GM12878 (cell line): ENCODE measurements around the gene PIEZO2. TPM values are rescaled to one million over a fixed set of nuclear protein-coding genes. Genes with fewer than 3 reads are reported as not detected.

Experiments used
- ATF7 ChIP-seq: fragments of 450-650 bp; IDR thresholded peaks from 2 replicates; pipeline ENCODE4 v1.6.1; 2016; ENCODE audit warnings: low read depth, mild to moderate bottlenecking
- KDM1A ChIP-seq: fragments of 200-600 bp; sonication (generic); IDR thresholded peaks from 2 replicates; pipeline ENCODE4 v1.6.1; 2016; ENCODE audit warnings: borderline replicate concordance
- WRNIP1 ChIP-seq: IDR thresholded peaks from 2 replicates; pipeline ENCODE4 v1.6.1; 2011; ENCODE audit warnings: low read depth, low read length, improper control_type of control experiment, borderline replicate concordance
- YBX1 ChIP-seq: fragments of 450-650 bp; IDR thresholded peaks from 2 replicates; pipeline ENCODE4 v1.6.1; 2016; ENCODE audit warnings: antibody characterized with exemption
- polyA plus RNA-seq, 11 experiments: library from polyadenylated mRNA; depleted of rRNA in 4 of 11; unstranded in 6 of 11; stranded (reverse) in 5 of 11; fragments of >200 nt; fragmentation: Nextera tagmentation in 4 of 11; fragmentation: Illumina TruSeq in 1 of 11; extraction: Ambion mirVana in 4 of 11; extraction: Trizol in 1 of 11; gene quantifications; 1 replicate in 1 of 11; 2 replicates in 10 of 11; pipeline versions ENCODE4 v1.2.1 to v1.2.3, GENCODE V29; 2011 to 2016; ENCODE audit warnings: inconsistent platforms in 2 of 11, missing spikeins in 2 of 11, low read depth in 1 of 11
- total RNA-seq, 4 experiments: library from RNA; depleted of rRNA in 3 of 4; stranded (reverse); fragments of >200 nt in 3 of 4; fragmentation: Illumina TruSeq in 1 of 4; extraction: Trizol in 1 of 4; gene quantifications; 2 replicates each; pipeline versions ENCODE4 v1.2.1 to v1.2.3, GENCODE V29; 2013 to 2021
- TF ChIP-seq, protein P1 (sequence below): IDR thresholded peaks from 2 replicates; pipeline ENCODE4 v1.6.1; 2012; ENCODE audit warnings: low read length, inconsistent platforms
- TF ChIP-seq, protein P2 (sequence below): IDR thresholded peaks from 2 replicates; pipeline ENCODE4 v1.6.1; 2012; ENCODE audit warnings: mild to moderate bottlenecking, low read depth, low read length

Gene PIEZO2
- total and polyA plus RNA-seq, 10 of the 15 experiments (the other 5 are each of a cell fraction or from before 2014, with no cell fraction given): 6.7 to 42.3 (median 27.4) TPM

- TF ChIP-seq, protein P1, sequence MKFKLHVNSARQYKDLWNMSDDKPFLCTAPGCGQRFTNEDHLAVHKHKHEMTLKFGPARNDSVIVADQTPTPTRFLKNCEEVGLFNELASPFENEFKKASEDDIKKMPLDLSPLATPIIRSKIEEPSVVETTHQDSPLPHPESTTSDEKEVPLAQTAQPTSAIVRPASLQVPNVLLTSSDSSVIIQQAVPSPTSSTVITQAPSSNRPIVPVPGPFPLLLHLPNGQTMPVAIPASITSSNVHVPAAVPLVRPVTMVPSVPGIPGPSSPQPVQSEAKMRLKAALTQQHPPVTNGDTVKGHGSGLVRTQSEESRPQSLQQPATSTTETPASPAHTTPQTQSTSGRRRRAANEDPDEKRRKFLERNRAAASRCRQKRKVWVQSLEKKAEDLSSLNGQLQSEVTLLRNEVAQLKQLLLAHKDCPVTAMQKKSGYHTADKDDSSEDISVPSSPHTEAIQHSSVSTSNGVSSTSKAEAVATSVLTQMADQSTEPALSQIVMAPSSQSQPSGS: peak; percentile 35; the same call in 1 of the 2 replicates
- TF ChIP-seq, protein P2, sequence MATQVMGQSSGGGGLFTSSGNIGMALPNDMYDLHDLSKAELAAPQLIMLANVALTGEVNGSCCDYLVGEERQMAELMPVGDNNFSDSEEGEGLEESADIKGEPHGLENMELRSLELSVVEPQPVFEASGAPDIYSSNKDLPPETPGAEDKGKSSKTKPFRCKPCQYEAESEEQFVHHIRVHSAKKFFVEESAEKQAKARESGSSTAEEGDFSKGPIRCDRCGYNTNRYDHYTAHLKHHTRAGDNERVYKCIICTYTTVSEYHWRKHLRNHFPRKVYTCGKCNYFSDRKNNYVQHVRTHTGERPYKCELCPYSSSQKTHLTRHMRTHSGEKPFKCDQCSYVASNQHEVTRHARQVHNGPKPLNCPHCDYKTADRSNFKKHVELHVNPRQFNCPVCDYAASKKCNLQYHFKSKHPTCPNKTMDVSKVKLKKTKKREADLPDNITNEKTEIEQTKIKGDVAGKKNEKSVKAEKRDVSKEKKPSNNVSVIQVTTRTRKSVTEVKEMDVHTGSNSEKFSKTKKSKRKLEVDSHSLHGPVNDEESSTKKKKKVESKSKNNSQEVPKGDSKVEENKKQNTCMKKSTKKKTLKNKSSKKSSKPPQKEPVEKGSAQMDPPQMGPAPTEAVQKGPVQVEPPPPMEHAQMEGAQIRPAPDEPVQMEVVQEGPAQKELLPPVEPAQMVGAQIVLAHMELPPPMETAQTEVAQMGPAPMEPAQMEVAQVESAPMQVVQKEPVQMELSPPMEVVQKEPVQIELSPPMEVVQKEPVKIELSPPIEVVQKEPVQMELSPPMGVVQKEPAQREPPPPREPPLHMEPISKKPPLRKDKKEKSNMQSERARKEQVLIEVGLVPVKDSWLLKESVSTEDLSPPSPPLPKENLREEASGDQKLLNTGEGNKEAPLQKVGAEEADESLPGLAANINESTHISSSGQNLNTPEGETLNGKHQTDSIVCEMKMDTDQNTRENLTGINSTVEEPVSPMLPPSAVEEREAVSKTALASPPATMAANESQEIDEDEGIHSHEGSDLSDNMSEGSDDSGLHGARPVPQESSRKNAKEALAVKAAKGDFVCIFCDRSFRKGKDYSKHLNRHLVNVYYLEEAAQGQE: no peak
- no peak for TF ChIP-seq KDM1A
- no peak for TF ChIP-seq YBX1
- TF ChIP-seq ATF7: peak; percentile 65
- TF ChIP-seq WRNIP1: no peak
These were observed 107.1 kb downstream of the PIEZO2 start (continued) for GRCh38 chr18:11042247-11042646.
